Left cardiac atrium (tissue), 4 donors: ENCODE data around the gene CPSF4L. TPM values are rescaled to one million over a fixed set of nuclear protein-coding genes. Genes with fewer than 3 reads are reported as not detected.
A peak's percentile ranks its signal among the peaks of the same experiment; 100 is the strongest.
"Not testable (repeated sequence)": the region's sequence is repeated elsewhere in the genome, so short reads cannot be mapped to it uniquely, and the experiment has no call there.

Experiments
- ATAC-seq, 2 donors: fragments of 200-7000 bp; cut with Tn5 transposase; one replicate each; pipeline ENCODE4 v1.9.1; 2020; ENCODE audit warnings: mild to moderate bottlenecking in 2 of 2, moderate library complexity in 2 of 2
- DNase-seq: peaks from one replicate; pipeline ENCODE4 v3.0.0-alpha.2; 2020
- intact Hi-C, 2 donors: fragments of 100-400 bp; cut with DNase I; formaldehyde crosslinking; loops; one replicate each; pipeline versions ENCODE4 v1.14.1 to v1.15.1; 2022 to 2023
- total RNA-seq, 2 donors: library from RNA; stranded (reverse); fragmentation: NEBNext Ultra II Directional; extraction: Animal tissue kit (Norgen Biotek cat#: 25700); gene quantifications; one replicate each; pipeline ENCODE4 v1.2.1, GENCODE V29; 2021
- donor health status: DM: no; HTN: yes; CAD: no.
- donor health status: DM: no; HTN: yes; CAD: no; lungs with severe emphysema.
- donor health status: DM: yes; HTN: yes; CAD: no.
- donor health status: Dilated cardiomyopathy.

CPSF4L gene
- total RNA-seq, 2 donors from 2014 or later: not detected

- no peak for DNase-seq
- no peak for ATAC-seq
- intact Hi-C loops: no loop called here
Observed at GRCh38 chr17:73274490-73274889, 12.8 kb upstream of the CPSF4L start.

GRCh38 chr17:73272906-73273218 lies 11.2 kb upstream of the CPSF4L start:
- no peak for DNase-seq
- intact Hi-C loops: no loop called here
- ATAC-seq: peak in 1 of 2 donors; percentile 15

GRCh38 chr17:73271072-73271471 lies 9.4 kb upstream of the CPSF4L start:
- DNase-seq (no peak), ATAC-seq (no peak)
- intact Hi-C loops: no loop called here

- DNase-seq (no peak), ATAC-seq (no peak)
- intact Hi-C loops: no loop called here
Observed at GRCh38 chr17:73269791-73270190, 8.1 kb upstream of the CPSF4L start.

- intact Hi-C loops: no loop called here
- ATAC-seq (no peak), DNase-seq (no peak)
Observed at GRCh38 chr17:73269329-73269615, 7.6 kb upstream of the CPSF4L start.

- intact Hi-C loops: no loop called here
- no peak for DNase-seq
- ATAC-seq: no peak
Observed at GRCh38 chr17:73268582-73269328, 7.1 kb upstream of the CPSF4L start.

GRCh38 chr17:73267648-73268537 lies 6.2 kb upstream of the CPSF4L start:
- peak in 1 of 2 donors; percentile 24 for ATAC-seq
- DNase-seq: no peak
- intact Hi-C loops: no loop called here

GRCh38 chr17:73266796-73267195 lies 5.1 kb upstream of the CPSF4L start:
- intact Hi-C loops: no loop called here
- DNase-seq: no peak
- no peak for ATAC-seq

- DNase-seq (no peak), ATAC-seq (peak in 1 of 2 donors; percentile 39)
- intact Hi-C loops: no loop called here
Observed at GRCh38 chr17:73265646-73266640, 4.3 kb upstream of the CPSF4L start.

GRCh38 chr17:73264448-73264847 lies 2.8 kb upstream of the CPSF4L start:
- ATAC-seq, intact Hi-C loops, DNase-seq: not testable (repeated sequence)

GRCh38 chr17:73262676-73263642 lies 1.3 kb upstream of the CPSF4L start:
- no peak for DNase-seq
- intact Hi-C loops: no loop called here
- ATAC-seq: peak in 1 of 2 donors; percentile 33

GRCh38 chr17:73261952-73262675 lies 434 bp upstream of the CPSF4L start:
- intact Hi-C loops: no loop called here
- DNase-seq (no peak), ATAC-seq (peak in 1 of 2 donors; percentile 25)

- intact Hi-C loops: loop anchor here (2.0 to 10.0 kb wide), 3 partner anchors 57 to 447 kb away; partner anchors contain the start of gene CDC42EP4 (in 1 of the 2)
- DNase-seq (no peak), ATAC-seq (no peak)
Observed at GRCh38 chr17:73257516-73257915, 4.2 kb downstream of the CPSF4L start.

- DNase-seq (no peak), ATAC-seq (no peak)
- intact Hi-C loops: loop anchor here (2.0 to 10.0 kb wide), 3 partner anchors 59 to 449 kb away; partner anchors contain the start of gene CDC42EP4 (in 1 of the 2)
Observed at GRCh38 chr17:73256220-73256619, 5.5 kb downstream of the CPSF4L start.

- ATAC-seq (peak; percentile 70 to 72), DNase-seq (peak; percentile 43)
- intact Hi-C loops: loop anchor here (1.0 to 10.0 kb wide), 5 partner anchors 59 to 449 kb away; partner anchors contain the start of gene CDC42EP4 (in 1 of the 2)
Observed at GRCh38 chr17:73255671-73256181, 6.0 kb downstream of the CPSF4L start.

- ATAC-seq: no peak
- intact Hi-C loops: loop anchor here (5.0 to 10.0 kb wide), 3 partner anchors 63 to 525 kb away; partner anchors contain the start of gene CDC42EP4 (in 1 of the 2)
- no peak for DNase-seq
Observed at GRCh38 chr17:73251871-73252270, 9.8 kb downstream of the CPSF4L start.
